ENCODE results near the gene COPE. TPM values are rescaled to one million over a fixed set of nuclear protein-coding genes. Genes with fewer than 3 reads are reported as not detected.

COPE gene
- polyA plus RNA-seq, 1 donor (not counting 4 experiments of a cell fraction or from before 2014, with no cell fraction given), result 109 TPM

- dilution Hi-C loops (cut with MboI; ENCODE audit: extremely low pct_ligation_motif_present, low sequenced_read_pairs), result no loop called here
- Histone ChIP-seq H3K36me3 (ENCODE audit: control insufficient read depth in 2 of 2, extremely low read depth in 1 of 2, insufficient read depth in 2 of 2, low read length in 2 of 2) (peaks cover 12 to 17% of the 10 kb centered on the region in 2 experiments), H3K4me1 (ENCODE audit: control insufficient read depth, extremely low read depth, insufficient read depth, low read length) (peaks cover 7% of the 10 kb centered on the region)
Observed at GRCh38 chr19:18942692-18943091, 23.5 kb upstream of the COPE start.

GRCh38 chr19:18941628-18942354 lies 22.6 kb upstream of the COPE start:
- Histone ChIP-seq H3K9ac (ENCODE audit: control insufficient read depth, extremely low read depth, insufficient read depth, low read length) (peak overlapping the region; percentile 65), H3K36me3 (ENCODE audit: control insufficient read depth in 2 of 2, extremely low read depth in 1 of 2, insufficient read depth in 2 of 2, low read length in 2 of 2) (peaks cover 13 to 21% of the 10 kb centered on the region in 2 experiments), H3K27ac (ENCODE audit: control insufficient read depth, insufficient read depth, low read length) (no peak overlapping the region), H3K79me2 (ENCODE audit: control insufficient read depth, insufficient read depth, low read length) (peaks cover 46% of the 10 kb centered on the region), H3K9me1 (ENCODE audit: control insufficient read depth, extremely low read depth, insufficient read depth, low read length) (no peaks in the 10 kb centered on the region), H3K27me3 (ENCODE audit: control insufficient read depth, extremely low read depth, insufficient read depth, low read length) (no peaks in the 10 kb centered on the region), H3K4me1 (ENCODE audit: control insufficient read depth, extremely low read depth, insufficient read depth, low read length) (peaks cover 7% of the 10 kb centered on the region), H2AFZ (ENCODE audit: control insufficient read depth, low read length) (peak overlapping the region; percentile 65), H4K20me1 (ENCODE audit: control insufficient read depth, extremely low read depth, insufficient read depth, low read length) (no peaks in the 10 kb centered on the region), H3K4me2 (ENCODE audit: control insufficient read depth, extremely low read depth, insufficient read depth, low read depth, low read length) (peak overlapping the region; percentile 90), H3K9me3 (ENCODE audit: control insufficient read depth, low read depth, low read length) (no peaks in the 10 kb centered on the region), H3K4me3 (ENCODE audit: control insufficient read depth in 2 of 3, extremely low read depth in 1 of 3, insufficient read depth in 2 of 3, low read depth in 1 of 3, low read length in 3 of 3) (peak overlapping the region; percentile 40 to 69 (median 67))
- no peak for FAIRE-seq
- TF ChIP-seq, protein P1, sequence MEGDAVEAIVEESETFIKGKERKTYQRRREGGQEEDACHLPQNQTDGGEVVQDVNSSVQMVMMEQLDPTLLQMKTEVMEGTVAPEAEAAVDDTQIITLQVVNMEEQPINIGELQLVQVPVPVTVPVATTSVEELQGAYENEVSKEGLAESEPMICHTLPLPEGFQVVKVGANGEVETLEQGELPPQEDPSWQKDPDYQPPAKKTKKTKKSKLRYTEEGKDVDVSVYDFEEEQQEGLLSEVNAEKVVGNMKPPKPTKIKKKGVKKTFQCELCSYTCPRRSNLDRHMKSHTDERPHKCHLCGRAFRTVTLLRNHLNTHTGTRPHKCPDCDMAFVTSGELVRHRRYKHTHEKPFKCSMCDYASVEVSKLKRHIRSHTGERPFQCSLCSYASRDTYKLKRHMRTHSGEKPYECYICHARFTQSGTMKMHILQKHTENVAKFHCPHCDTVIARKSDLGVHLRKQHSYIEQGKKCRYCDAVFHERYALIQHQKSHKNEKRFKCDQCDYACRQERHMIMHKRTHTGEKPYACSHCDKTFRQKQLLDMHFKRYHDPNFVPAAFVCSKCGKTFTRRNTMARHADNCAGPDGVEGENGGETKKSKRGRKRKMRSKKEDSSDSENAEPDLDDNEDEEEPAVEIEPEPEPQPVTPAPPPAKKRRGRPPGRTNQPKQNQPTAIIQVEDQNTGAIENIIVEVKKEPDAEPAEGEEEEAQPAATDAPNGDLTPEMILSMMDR (optimal IDR thresholded peaks at IDR 0.05 in 1 of 3, IDR thresholded peaks at IDR 0.05 in 1 of 3, conservative IDR thresholded peaks at IDR 0.05 in 1 of 3; ENCODE audit: extremely low read depth in 1 of 3, insufficient read depth in 2 of 3, low read length in 3 of 3), result no peak
- no peak for TF ChIP-seq EZH2 (IDR thresholded peaks at IDR 0.05; ENCODE audit: low read length)
- DNase-seq (ENCODE audit: low read depth, low spot score), result no peak
- dilution Hi-C loops (cut with MboI; ENCODE audit: extremely low pct_ligation_motif_present, low sequenced_read_pairs), result no loop called here

More at GRCh38 chr19:18942692-18943091, 23.5 kb upstream of the COPE start:
- H3K9me3 ChIP-seq (ENCODE audit: control insufficient read depth, low read depth, low read length), result no peaks in the 10 kb centered on the region
- no peaks in the 10 kb centered on the region for H4K20me1 ChIP-seq (ENCODE audit: control insufficient read depth, extremely low read depth, insufficient read depth, low read length)
- H3K79me2 ChIP-seq (ENCODE audit: control insufficient read depth, insufficient read depth, low read length), result peaks cover 44% of the 10 kb centered on the region
- H3K4me3 ChIP-seq (ENCODE audit: control insufficient read depth in 2 of 3, extremely low read depth in 1 of 3, insufficient read depth in 2 of 3, low read depth in 1 of 3, low read length in 3 of 3), result no peak overlapping the region
- FAIRE-seq (no peak), DNase-seq (ENCODE audit: low read depth, low spot score) (no peak)
- TF ChIP-seq EZH2 (IDR thresholded peaks at IDR 0.05; ENCODE audit: low read length), result no peak
- TF ChIP-seq, protein P1 (optimal IDR thresholded peaks at IDR 0.05 in 1 of 3, IDR thresholded peaks at IDR 0.05 in 1 of 3, conservative IDR thresholded peaks at IDR 0.05 in 1 of 3; ENCODE audit: extremely low read depth in 1 of 3, insufficient read depth in 2 of 3, low read length in 3 of 3), result no peak
- no peak overlapping the region for H2AFZ ChIP-seq (ENCODE audit: control insufficient read depth, low read length)
- H3K9me1 ChIP-seq (ENCODE audit: control insufficient read depth, extremely low read depth, insufficient read depth, low read length), result no peaks in the 10 kb centered on the region
- no peak overlapping the region for H3K27ac ChIP-seq (ENCODE audit: control insufficient read depth, insufficient read depth, low read length)
- H3K9ac ChIP-seq (ENCODE audit: control insufficient read depth, extremely low read depth, insufficient read depth, low read length), result no peak overlapping the region
- no peak overlapping the region for H3K4me2 ChIP-seq (ENCODE audit: control insufficient read depth, extremely low read depth, insufficient read depth, low read depth, low read length)
- H3K27me3 ChIP-seq (ENCODE audit: control insufficient read depth, extremely low read depth, insufficient read depth, low read length), result no peaks in the 10 kb centered on the region
